Endothelial cell of umbilical vein (primary cell): Measurements from ENCODE around the gene GLI3. TPM values are rescaled to one million over a fixed set of nuclear protein-coding genes. Genes with fewer than 3 reads are reported as not detected.

Source experiments
- BruUV-seq: library from RNA; stranded (reverse); fragments of 400-500 nt; replicated peaks from 2 replicates; lab custom pipeline; 2021; lab: Mats Ljungman, UMichigan
- CTCF ChIA-PET: fragments of 300-600, 350-600 bp; sonication (Branson Sonifier 250); formaldehyde crosslinking; loops from one replicate; lab custom pipeline; 2021; ENCODE audit warnings: antibody characterized with exemption, inconsistent platforms; lab: Charles Lee
- POLR2A ChIA-PET: fragments of 300-600, 350-600 bp; sonication (Branson Sonifier 250); formaldehyde crosslinking; loops from one replicate; lab custom pipeline; 2021; ENCODE audit warnings: antibody characterized with exemption, inconsistent platforms; lab: Charles Lee
- DNase-seq: peaks from one replicate; pipeline ENCODE4 v3.0.0-alpha.2; 2011; ENCODE audit warnings: low read depth, low spot score
- FAIRE-seq: peaks from 2 replicates; lab custom pipeline; 2011; peaks lifted over from hg19 to GRCh38; lab: Jason Lieb, UNC
- H2AFZ ChIP-seq: 2 replicates; pipeline ENCODE4 v1.6.0; 2012; ENCODE audit warnings: low read depth, low read length, control low read depth, inconsistent platforms
- H3K27ac ChIP-seq: 2 replicates; pipeline ENCODE4 v1.5.1; 2011; ENCODE audit warnings: low read depth, mild to moderate bottlenecking, control low read depth, low read length, moderate library complexity; ENCODE audit not compliant: insufficient read depth
- H3K27me3 ChIP-seq, 2 experiments: 2 replicates each; pipeline versions ENCODE4 v1.6.0 to v1.6.1; 2011; ENCODE audit warnings: low read length in 2 of 2, mixed read lengths in 1 of 2; ENCODE audit not compliant: control insufficient read depth in 2 of 2, insufficient read depth in 2 of 2
- H3K36me3 ChIP-seq, 2 experiments: 2 replicates in 1 of 2; 3 replicates in 1 of 2; pipeline ENCODE4 v1.5.1; 2011; ENCODE audit warnings: low read length in 2 of 2, mild to moderate bottlenecking in 1 of 2, moderate library complexity in 1 of 2; ENCODE audit not compliant: control insufficient read depth in 2 of 2, insufficient read depth in 2 of 2; ENCODE audit errors: extremely low read depth in 1 of 2
- H3K4me1 ChIP-seq: 3 replicates; pipeline ENCODE4 v1.5.1; 2011; ENCODE audit warnings: mild to moderate bottlenecking, low read length; ENCODE audit not compliant: control insufficient read depth, insufficient read depth; ENCODE audit errors: extremely low read depth
- H3K4me2 ChIP-seq: 2 replicates; pipeline ENCODE4 v1.6.1; 2011; ENCODE audit warnings: low read length, control low read depth, mixed read lengths; ENCODE audit not compliant: insufficient read depth
- H3K4me3 ChIP-seq, 3 experiments: fragments of 200-600 bp in 1 of 3; sonication (generic), shearing (Covaris generic) in 1 of 3; replicated peaks in 1 of 3; 2 replicates each; pipeline ENCODE4 v1.5.1; 2011 to 2016; ENCODE audit warnings: control low read depth in 3 of 3, low read length in 3 of 3, mild to moderate bottlenecking in 2 of 3, inconsistent platforms in 1 of 3, low read depth in 1 of 3, moderate library complexity in 1 of 3; ENCODE audit not compliant: insufficient read depth in 1 of 3
- H3K79me2 ChIP-seq: 2 replicates; pipeline ENCODE4 v1.6.0; 2012; ENCODE audit warnings: low read length, inconsistent platforms; ENCODE audit not compliant: control insufficient read depth, insufficient read depth
- H3K9ac ChIP-seq: replicated peaks from 2 replicates; pipeline ENCODE3; 2011; ENCODE audit warnings: low read length, control low read depth; ENCODE audit not compliant: insufficient read depth; ENCODE audit errors: extremely low read depth
- H3K9me1 ChIP-seq: replicated peaks from 3 replicates; pipeline ENCODE4 v1.6.0; 2011; ENCODE audit warnings: mild to moderate bottlenecking, low read length; ENCODE audit not compliant: control insufficient read depth, insufficient read depth; ENCODE audit errors: extremely low read depth
- H3K9me3 ChIP-seq: replicated peaks from 2 replicates; pipeline ENCODE4 v1.5.1; 2012; ENCODE audit warnings: low read length, inconsistent platforms; ENCODE audit not compliant: control insufficient read depth, insufficient read depth
- H4K20me1 ChIP-seq: replicated peaks from 2 replicates; pipeline ENCODE3; 2011; ENCODE audit warnings: mild to moderate bottlenecking, low read length; ENCODE audit not compliant: control insufficient read depth, insufficient read depth; ENCODE audit errors: extremely low read depth
- CTCF ChIP-seq, 2 donors: IDR thresholded peaks; 1 replicate in 1 of 2; 2 replicates in 1 of 2; pipeline ENCODE4 v1.5.1; 2011; ENCODE audit warnings: low read length in 2 of 2, mild to moderate bottlenecking in 2 of 2, moderate library complexity in 2 of 2, control low read depth in 1 of 2, inconsistent platforms in 1 of 2, low read depth in 1 of 2; ENCODE audit not compliant: insufficient read depth in 1 of 2; ENCODE audit errors: extremely low read depth in 1 of 2
- FOS ChIP-seq: IDR thresholded peaks from 2 replicates; pipeline ENCODE4 v1.6.1; 2011; ENCODE audit warnings: mild to moderate bottlenecking, low read length, moderate library complexity, borderline replicate concordance; ENCODE audit not compliant: insufficient read depth
- JUN ChIP-seq: IDR thresholded peaks from 2 replicates; pipeline ENCODE4 v1.6.1; 2011; ENCODE audit warnings: borderline replicate concordance, low read depth; ENCODE audit not compliant: insufficient read length, insufficient read depth
- MAX ChIP-seq: IDR thresholded peaks from 2 replicates; pipeline ENCODE4 v1.6.1; 2011; ENCODE audit not compliant: insufficient read depth, insufficient read length
- MYC ChIP-seq: IDR thresholded peaks from one replicate; pipeline ENCODE4 v1.6.1; 2011; ENCODE audit warnings: mild to moderate bottlenecking, low read depth, low read length
- POLR2A ChIP-seq: IDR thresholded peaks from 2 replicates; pipeline ENCODE4 v1.6.1; 2012; ENCODE audit warnings: low read depth, mild to moderate bottlenecking, control low read depth, low read length
- dilution Hi-C: fragments of 300-500 bp; cut with MboI; formaldehyde crosslinking; loops from one replicate; pipeline ENCODE4 v1.15.0; 2019; ENCODE audit warnings: low sequenced_read_pairs; ENCODE audit not compliant: extremely low pct_ligation_motif_present
- intact Hi-C: fragments of 100-400 bp; cut with micrococcal nuclease; formaldehyde crosslinking; loops from one replicate; pipeline ENCODE4 v1.10.0; 2022
- polyA plus RNA-seq, 4 experiments: library from polyadenylated mRNA; depleted of rRNA in 3 of 4; stranded (reverse) in 3 of 4; unstranded in 1 of 4; fragments of >200 nt; gene quantifications; 2 replicates each; pipeline versions ENCODE4 v1.2.1 to v1.2.3, GENCODE V29; 2011 to 2012; ENCODE audit warnings: missing spikeins in 1 of 4
- total RNA-seq: library from RNA; stranded (reverse); gene quantifications from 2 replicates; pipeline ENCODE4 v1.2.3, GENCODE V29; 2021

The GLI3 gene
- total and polyA plus RNA-seq, 2 donors (not counting 3 experiments of a cell fraction or from before 2014, with no cell fraction given): 6.0 to 24.9 TPM

- no peak for FAIRE-seq
- Histone ChIP-seq H3K79me2 (no peaks in the 10 kb centered on the region), H3K4me2 (no peak overlapping the region), H3K9ac (no peak overlapping the region), H3K36me3 (no peaks in the 10 kb centered on the region), H3K27ac (no peak overlapping the region), H3K9me1 (no peaks in the 10 kb centered on the region), H3K4me3 (no peak overlapping the region), H3K9me3 (no peaks in the 10 kb centered on the region), H3K27me3 (peaks cover 0 to 2% of the 10 kb centered on the region in 2 experiments), H4K20me1 (no peaks in the 10 kb centered on the region), H3K4me1 (peaks cover 11% of the 10 kb centered on the region), H2AFZ (no peak overlapping the region)
- POLR2A ChIA-PET: no interaction called here
- no peak for DNase-seq
- TF ChIP-seq POLR2A (no peak), FOS (no peak), MAX (no peak), CTCF (IDR thresholded peaks at IDR 0.05; ENCODE audit: extremely low read depth in 1 of 2, insufficient read depth in 1 of 2, low read depth in 1 of 2, low read length in 2 of 2) (no peak), MYC (no peak)
- intact Hi-C loops: no loop called here
- no TSS peak for BruUV-seq
- dilution Hi-C loops: no loop called here
- CTCF ChIA-PET: interaction anchor here (0.8 to 4.9 kb wide), 10 partner anchors 9 to 921 kb away, joined by 3 to 59 read pairs (median 7); no protein-coding TSS in a partner anchor
Measured at GRCh38 chr7:41955451-41955850, 281.6 kb downstream of the GLI3 start.

- no peak overlapping the region for H3K4me3 ChIP-seq
- intact Hi-C loops: no loop called here
- H3K9me1 ChIP-seq: no peaks in the 10 kb centered on the region
- dilution Hi-C loops: no loop called here
- no peak overlapping the region for H3K27ac ChIP-seq
- ChIA-PET POLR2A (no interaction called here), CTCF (interaction anchor here (1.3 to 4.9 kb wide), 8 partner anchors 8 to 921 kb away, joined by 3 to 59 read pairs (median 8); no protein-coding TSS in a partner anchor)
- no peak overlapping the region for H2AFZ ChIP-seq
- peaks cover 3 to 6% of the 10 kb centered on the region in 2 experiments for H3K27me3 ChIP-seq
- DNase-seq: no peak
- no peak overlapping the region for H3K4me2 ChIP-seq
- H3K9ac ChIP-seq: no peak overlapping the region
- BruUV-seq: no TSS peak
- no peaks in the 10 kb centered on the region for H4K20me1 ChIP-seq
- no peak for FAIRE-seq
- H3K36me3 ChIP-seq: no peaks in the 10 kb centered on the region
- no peaks in the 10 kb centered on the region for H3K9me3 ChIP-seq
- H3K79me2 ChIP-seq: no peaks in the 10 kb centered on the region
- H3K4me1 ChIP-seq: peaks cover 11% of the 10 kb centered on the region
- no peak for TF ChIP-seq JUN
- TF ChIP-seq MAX: no peak
Measured at GRCh38 chr7:41954976-41955375, 282.0 kb downstream of the GLI3 start.
